ENCODE data around the gene ARHGAP42.

DNA sequence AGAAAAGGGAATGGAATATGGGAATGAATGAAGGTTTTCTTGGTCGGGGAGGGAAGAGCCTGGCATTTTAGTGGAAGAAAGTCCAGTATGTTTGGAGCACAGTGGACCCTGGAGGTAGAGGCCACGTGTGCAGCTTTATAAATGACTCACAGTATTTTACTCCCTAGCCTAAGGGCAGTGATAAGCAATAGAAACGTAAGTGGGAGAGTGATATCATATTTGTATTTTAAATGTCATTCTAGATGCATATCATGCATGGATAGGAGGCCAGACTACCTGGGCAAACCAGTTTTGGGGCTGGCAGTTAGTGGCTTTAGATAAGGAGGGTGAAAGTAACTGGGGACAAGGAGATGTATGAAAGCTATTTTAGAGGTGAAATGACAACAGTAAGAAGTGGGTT lies 174.1 kb downstream of the ARHGAP42 start:
- TF ChIP-seq POLR2A (IDR thresholded peaks at IDR 0.05; ENCODE audit: low read depth, low read length) = no peak
- no peak for TF ChIP-seq RAD21 (IDR thresholded peaks at IDR 0.05; ENCODE audit: low read length)
- TF ChIP-seq MXI1 (IDR thresholded peaks at IDR 0.05; ENCODE audit: borderline replicate concordance, low read depth, low read length) = no peak

Data from IMR-90 (cell line).